T-helper 22 cell (primary cell): ENCODE measurements around the gene NFIL3.

Experiments used
- DNase-seq: peaks from one replicate; pipeline ENCODE4 v3.0.0-alpha.2; 2020; ENCODE audit warnings: low read depth

The NFIL3 gene

DNA sequence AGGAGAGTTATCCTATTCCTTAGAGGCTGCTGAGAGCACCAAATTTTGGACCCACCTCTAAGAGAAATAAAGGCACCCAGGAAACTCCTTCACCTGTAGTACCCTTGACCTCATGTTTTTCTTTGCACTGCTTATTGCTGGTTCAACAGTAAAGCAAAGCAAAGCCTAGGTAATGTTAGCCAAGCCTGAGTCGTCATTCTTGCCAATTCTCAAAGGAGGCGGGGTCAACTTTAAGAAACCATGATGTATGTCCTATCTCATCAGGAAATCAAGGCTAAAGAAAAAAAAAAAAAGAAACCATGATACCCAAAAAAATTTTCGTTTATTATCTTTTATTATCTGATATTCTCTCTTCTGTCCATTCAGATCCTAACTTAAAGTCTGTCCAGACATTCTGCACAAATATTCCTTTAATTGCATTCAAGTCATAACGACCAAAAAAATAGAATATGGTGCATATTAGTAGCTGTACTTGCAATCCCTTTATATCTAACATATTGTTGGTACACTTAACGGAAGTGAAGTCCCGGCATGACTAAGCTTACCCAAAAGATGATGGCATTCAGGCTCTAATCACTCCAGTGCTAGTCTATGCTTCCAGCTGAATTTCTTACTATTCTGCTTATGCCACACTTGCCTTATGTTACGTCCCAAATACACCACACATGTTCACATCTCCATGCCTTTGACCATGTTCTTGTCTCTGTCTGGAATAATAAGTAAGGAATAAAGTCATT, 63.7 kb downstream of the NFIL3 start:
- no peak for DNase-seq

DNA sequence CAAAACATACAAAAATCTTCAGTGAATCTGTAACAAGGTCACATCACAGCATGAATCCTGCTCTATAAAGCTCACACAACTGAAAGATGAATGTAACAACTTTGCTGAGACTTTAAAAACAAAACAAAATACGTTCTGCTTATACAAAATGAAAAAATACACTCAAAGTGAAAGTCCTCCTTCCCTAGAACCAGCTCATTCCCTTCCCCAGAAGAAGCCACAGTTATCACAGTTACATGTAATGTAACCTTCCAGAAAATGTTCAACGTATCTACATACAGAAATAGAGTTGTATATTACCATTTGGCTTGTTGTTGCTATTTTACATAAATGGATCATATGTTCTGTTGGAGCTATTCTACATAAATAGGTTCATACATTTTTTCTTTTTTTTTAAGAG, 64.5 kb downstream of the NFIL3 start:
- no peak for DNase-seq
